Progenitor cell of endocrine pancreas (in vitro differentiated cells): Measurements from ENCODE around the gene ACOX2. TPM values are rescaled to one million over a fixed set of nuclear protein-coding genes. Genes with fewer than 3 reads are reported as not detected.
"Not testable (repeated sequence)": the region's sequence is repeated elsewhere in the genome, so short reads cannot be mapped to it uniquely, and the experiment has no call there.

Experiments
- DNase-seq: peaks from one replicate; pipeline ENCODE4 v3.0.0; 2021; ENCODE audit warnings: low spot score; ENCODE audit not compliant: unreplicated experiment
- H3K27ac Mint-ChIP-seq: 2 replicates; pipeline ENCODE4 v1.8.0; 2021; ENCODE audit warnings: mild to moderate bottlenecking, moderate library complexity, mixed read lengths
- H3K27me3 Mint-ChIP-seq: 2 replicates; pipeline ENCODE4 v1.8.0; 2021; ENCODE audit warnings: mixed read lengths
- H3K36me3 Mint-ChIP-seq: 2 replicates; pipeline ENCODE4 v1.8.0; 2022; ENCODE audit warnings: mixed read lengths; ENCODE audit not compliant: insufficient read depth
- H3K4me1 Mint-ChIP-seq: 2 replicates; pipeline ENCODE4 v1.8.0; 2021; ENCODE audit warnings: low read depth, mixed read lengths
- H3K4me3 Mint-ChIP-seq: 2 replicates; pipeline ENCODE4 v1.8.0; 2021; ENCODE audit warnings: low read depth, mild to moderate bottlenecking, moderate library complexity, mixed read lengths
- H3K9me3 Mint-ChIP-seq: 2 replicates; pipeline ENCODE4 v1.8.0; 2021; ENCODE audit warnings: low read depth, mixed read lengths
- total RNA-seq: library from RNA; stranded (reverse); gene quantifications from 2 replicates; pipeline ENCODE4 v1.2.1, GENCODE V29; 2021
- TF ChIP-seq, protein P1 (sequence below): fragments of 200-600 bp; sonication (generic); IDR thresholded peaks from one replicate; pipeline ENCODE4 v1.5.0; 2021; ENCODE audit warnings: antibody characterized with exemption, mild to moderate bottlenecking; ENCODE audit not compliant: unreplicated experiment

ACOX2 gene
- total RNA-seq, 1 donor from 2014 or later: 11.7 TPM

DNA sequence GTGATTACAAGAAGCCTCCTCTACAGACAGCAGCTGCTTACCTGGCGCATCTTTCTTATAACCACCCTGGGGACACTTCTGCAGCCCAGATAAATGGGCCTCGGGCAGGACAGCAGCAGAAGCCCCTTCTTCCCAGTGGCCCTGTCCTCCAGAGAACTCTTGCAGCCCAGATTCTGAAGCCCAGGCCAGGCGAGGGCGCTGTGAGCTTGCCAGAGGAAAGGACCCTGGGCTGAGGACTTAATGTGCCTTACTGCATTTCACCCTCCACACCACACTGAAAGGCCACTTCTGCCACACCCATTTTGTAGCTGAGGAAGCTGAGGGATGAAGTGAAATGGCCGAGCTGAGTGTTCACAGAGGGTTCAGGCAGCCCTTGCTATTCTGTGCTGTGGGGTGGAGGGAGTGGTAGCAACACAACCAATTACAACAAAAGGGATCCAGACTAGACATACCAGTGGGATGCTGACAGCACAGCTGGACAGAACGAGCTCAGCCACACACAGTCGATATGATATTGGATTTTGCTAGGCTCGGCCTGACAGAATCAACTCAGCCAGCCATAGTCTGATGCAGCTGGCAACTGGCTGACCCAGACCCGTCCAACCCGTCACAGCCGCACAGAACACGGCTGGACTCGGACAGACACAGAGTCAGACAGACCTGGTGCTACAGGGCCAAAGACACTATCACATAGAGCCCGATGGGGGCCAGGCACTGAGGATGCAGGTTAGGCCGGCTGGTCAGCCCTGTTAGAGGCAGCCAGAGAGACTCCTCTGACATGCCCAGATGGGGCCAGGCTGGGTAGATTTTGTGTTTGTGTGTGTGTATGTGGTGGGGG, 7.3 kb downstream of the ACOX2 start:
- DNase-seq: peak; percentile 29
- peaks cover 1% of the 10 kb centered on the region for H3K4me1 Mint-ChIP-seq
- H3K27ac Mint-ChIP-seq: no peak overlapping the region
- H3K9me3 Mint-ChIP-seq: no peaks in the 10 kb centered on the region
- no peak overlapping the region for H3K4me3 Mint-ChIP-seq
- peaks cover 6% of the 10 kb centered on the region for H3K27me3 Mint-ChIP-seq
- TF ChIP-seq, protein P1, sequence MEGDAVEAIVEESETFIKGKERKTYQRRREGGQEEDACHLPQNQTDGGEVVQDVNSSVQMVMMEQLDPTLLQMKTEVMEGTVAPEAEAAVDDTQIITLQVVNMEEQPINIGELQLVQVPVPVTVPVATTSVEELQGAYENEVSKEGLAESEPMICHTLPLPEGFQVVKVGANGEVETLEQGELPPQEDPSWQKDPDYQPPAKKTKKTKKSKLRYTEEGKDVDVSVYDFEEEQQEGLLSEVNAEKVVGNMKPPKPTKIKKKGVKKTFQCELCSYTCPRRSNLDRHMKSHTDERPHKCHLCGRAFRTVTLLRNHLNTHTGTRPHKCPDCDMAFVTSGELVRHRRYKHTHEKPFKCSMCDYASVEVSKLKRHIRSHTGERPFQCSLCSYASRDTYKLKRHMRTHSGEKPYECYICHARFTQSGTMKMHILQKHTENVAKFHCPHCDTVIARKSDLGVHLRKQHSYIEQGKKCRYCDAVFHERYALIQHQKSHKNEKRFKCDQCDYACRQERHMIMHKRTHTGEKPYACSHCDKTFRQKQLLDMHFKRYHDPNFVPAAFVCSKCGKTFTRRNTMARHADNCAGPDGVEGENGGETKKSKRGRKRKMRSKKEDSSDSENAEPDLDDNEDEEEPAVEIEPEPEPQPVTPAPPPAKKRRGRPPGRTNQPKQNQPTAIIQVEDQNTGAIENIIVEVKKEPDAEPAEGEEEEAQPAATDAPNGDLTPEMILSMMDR: peak; percentile 54
- H3K36me3 Mint-ChIP-seq: peaks cover 1% of the 10 kb centered on the region

DNA sequence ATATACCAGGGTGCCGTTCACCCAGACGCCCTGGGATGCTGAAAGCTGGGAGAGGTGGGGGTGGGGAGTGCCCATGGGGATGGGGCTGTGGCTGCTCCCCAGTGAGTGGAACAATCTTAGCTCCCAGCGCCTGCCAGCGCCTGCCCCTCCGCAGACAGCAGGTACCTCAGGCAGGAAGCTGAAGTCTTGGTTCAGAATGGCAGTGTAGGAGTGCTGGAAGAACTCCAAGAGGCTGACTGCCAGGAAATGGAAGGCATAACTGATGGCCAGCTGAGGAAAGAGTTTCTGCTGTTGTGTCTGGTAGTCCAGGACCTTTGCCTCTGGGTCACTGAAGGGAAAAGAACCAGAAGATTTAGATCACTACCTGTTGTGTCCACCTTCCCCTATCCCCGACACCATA, 8.4 kb downstream of the ACOX2 start:
- H3K4me3 Mint-ChIP-seq: no peak overlapping the region
- H3K27ac Mint-ChIP-seq: no peak overlapping the region
- peaks cover 1% of the 10 kb centered on the region for H3K4me1 Mint-ChIP-seq
- DNase-seq: no peak
- TF ChIP-seq, protein P1: no peak
- peaks cover 6% of the 10 kb centered on the region for H3K27me3 Mint-ChIP-seq
- H3K9me3 Mint-ChIP-seq: no peaks in the 10 kb centered on the region
- peaks cover 1% of the 10 kb centered on the region for H3K36me3 Mint-ChIP-seq

DNA sequence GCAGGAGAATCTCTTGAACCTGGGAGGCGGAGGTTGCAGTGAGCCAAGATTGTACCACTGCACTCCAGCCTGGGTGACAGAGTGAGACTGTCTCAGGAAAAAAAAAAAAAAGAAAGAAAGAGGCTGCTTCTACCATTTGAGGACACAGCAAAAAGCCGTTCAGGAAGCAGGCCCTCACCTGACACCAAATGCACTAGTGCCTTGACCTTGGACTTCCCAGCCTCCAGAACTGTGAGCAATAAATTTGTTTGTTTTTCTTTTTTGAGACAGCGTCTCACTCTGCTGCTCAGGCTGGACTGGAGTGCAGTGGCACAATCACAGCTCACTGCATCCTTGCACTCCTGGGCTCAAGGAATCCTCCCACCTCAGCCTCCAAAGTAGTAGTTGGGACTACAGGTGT, 9.6 kb downstream of the ACOX2 start:
- not testable (repeated sequence) for H3K36me3 Mint-ChIP-seq, H3K27me3 Mint-ChIP-seq, H3K4me1 Mint-ChIP-seq, H3K9me3 Mint-ChIP-seq, DNase-seq, H3K27ac Mint-ChIP-seq, H3K4me3 Mint-ChIP-seq

DNA sequence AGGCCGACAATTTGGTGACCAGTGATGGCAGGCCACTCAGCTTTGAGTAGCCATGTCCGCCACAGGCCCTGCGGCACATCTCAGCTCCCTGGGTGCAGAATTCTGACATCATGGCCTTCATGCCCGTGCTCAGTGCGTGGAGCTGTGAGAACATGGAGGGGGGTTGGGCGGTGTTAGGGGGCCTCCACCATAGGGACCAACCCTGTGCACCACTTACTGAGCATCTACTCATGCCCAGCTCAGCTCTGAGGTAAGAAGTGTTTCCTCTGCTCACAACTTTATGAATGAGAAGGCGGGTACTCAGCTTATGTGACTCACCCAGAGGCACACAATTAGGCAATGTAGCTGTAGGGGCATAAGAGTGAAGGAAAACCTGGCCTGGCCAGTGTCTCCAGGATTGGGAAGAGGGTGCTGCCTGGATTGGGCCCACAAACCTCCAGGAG, 10.5 kb downstream of the ACOX2 start:
- no peak for DNase-seq
- Mint-ChIP-seq H3K4me3 (no peak overlapping the region), H3K9me3 (no peaks in the 10 kb centered on the region), H3K36me3 (peaks cover 1% of the 10 kb centered on the region), H3K27ac (no peak overlapping the region), H3K27me3 (peaks cover 6% of the 10 kb centered on the region), H3K4me1 (peaks cover 12% of the 10 kb centered on the region)
- TF ChIP-seq, protein P1: no peak

DNA sequence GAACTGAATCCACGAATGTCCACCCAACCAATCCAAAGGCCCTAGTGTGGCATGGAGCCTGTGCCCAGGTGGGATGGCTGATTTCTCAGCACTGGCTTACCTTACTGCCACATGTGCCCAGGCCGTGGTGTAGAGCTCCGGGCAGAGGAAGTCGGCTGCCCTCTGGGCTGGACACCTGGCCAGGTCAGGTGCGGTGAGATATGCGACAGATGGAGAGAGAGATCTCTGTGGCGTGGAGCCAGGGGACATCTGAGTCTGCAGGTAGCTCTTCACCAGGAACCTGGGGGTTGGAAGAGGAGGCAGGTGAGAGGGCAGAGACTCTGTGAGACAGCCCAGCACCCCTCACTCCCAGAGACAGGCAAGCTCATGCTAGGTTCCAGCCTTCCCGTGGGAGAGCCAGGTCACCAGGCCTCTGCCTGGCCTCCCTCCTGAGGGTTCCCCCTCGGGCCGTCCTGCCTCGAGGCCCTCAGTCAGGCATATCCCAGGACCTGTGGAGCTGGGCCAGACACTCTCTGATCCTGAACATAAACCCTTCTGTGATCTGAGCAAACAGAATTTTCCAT, 12.6 kb downstream of the ACOX2 start:
- H3K36me3 Mint-ChIP-seq: peaks cover 1% of the 10 kb centered on the region
- H3K9me3 Mint-ChIP-seq: no peaks in the 10 kb centered on the region
- peaks cover 6% of the 10 kb centered on the region for H3K27me3 Mint-ChIP-seq
- TF ChIP-seq, protein P1: no peak
- no peak for DNase-seq
- no peak overlapping the region for H3K4me3 Mint-ChIP-seq
- no peak overlapping the region for H3K27ac Mint-ChIP-seq
- H3K4me1 Mint-ChIP-seq: peaks cover 25% of the 10 kb centered on the region
